HepG2 (cell line): ENCODE data around the gene CCDC88A. TPM values are rescaled to one million over a fixed set of nuclear protein-coding genes. Genes with fewer than 3 reads are reported as not detected.
"Not testable (repeated sequence)": the region's sequence is repeated elsewhere in the genome, so short reads cannot be mapped to it uniquely, and the experiment has no call there.

Experiments used
- ATAC-seq: fragments of 200-7000 bp; cut with Tn5 transposase; 3 replicates; pipeline ENCODE4 v1.9.1; 2020; ENCODE audit warnings: mild to moderate bottlenecking, moderate library complexity
- BruUV-seq: library from RNA; stranded (reverse); fragments of 400-500 nt; replicated peaks from 2 replicates; lab custom pipeline; 2021; lab: Mats Ljungman, UMichigan
- CTCF ChIA-PET: fragments of 300-600 bp; formaldehyde crosslinking; extraction: SDS; loops from one replicate; lab custom pipeline; 2021; ENCODE audit warnings: low total read pairs, inconsistent platforms, low intra/inter-chr PET ratio; lab: Yijun Ruan, JAX
- POLR2A ChIA-PET: fragments of 350-600 bp; sonication (Branson Sonifier 250); formaldehyde crosslinking; loops from one replicate; lab custom pipeline; 2020; ENCODE audit warnings: antibody characterized with exemption, inconsistent platforms; lab: Yijun Ruan, JAX
- DNase-seq: peaks from one replicate; pipeline ENCODE4 v3.0.0-alpha.2; 2015; ENCODE audit warnings: low spot score
- FAIRE-seq: peaks from 3 replicates; lab custom pipeline; 2011; peaks lifted over from hg19 to GRCh38; lab: Jason Lieb, UNC
- H2AFZ ChIP-seq: one replicate; pipeline ENCODE4 v1.6.1; 2011; ENCODE audit warnings: low read length, inconsistent platforms
- H3K27ac ChIP-seq: fragments of 300-600 bp; 3 replicates; pipeline ENCODE4 v1.8.0; 2011; ENCODE audit warnings: mixed run types, mild to moderate bottlenecking, mixed read lengths, low read length, inconsistent platforms; ENCODE audit not compliant: insufficient read depth; ENCODE audit errors: extremely low read length
- H3K27me3 ChIP-seq, 2 experiments: fragments of 200-600 bp in 1 of 2; 2 replicates in 1 of 2; 3 replicates in 1 of 2; pipeline versions ENCODE4 v1.6.0 to v1.8.0; 2011; ENCODE audit warnings: low read length in 2 of 2, mild to moderate bottlenecking in 2 of 2, moderate library complexity in 2 of 2, inconsistent platforms in 1 of 2; ENCODE audit not compliant: insufficient read depth in 2 of 2, control insufficient read depth in 1 of 2
- H3K36me3 ChIP-seq, 2 experiments: fragments of 200-600 bp in 1 of 2; replicated peaks in 1 of 2; 2 replicates in 1 of 2; 3 replicates in 1 of 2; pipeline versions ENCODE4 v1.5.1 to v1.8.0; 2011; ENCODE audit warnings: low read length in 2 of 2, inconsistent platforms in 1 of 2; ENCODE audit not compliant: insufficient read depth in 2 of 2, control insufficient read depth in 1 of 2
- H3K4me1 ChIP-seq: 2 replicates; pipeline ENCODE4 v1.5.1; 2012; ENCODE audit warnings: low read length, inconsistent platforms; ENCODE audit not compliant: insufficient read depth
- H3K4me2 ChIP-seq: 2 replicates; pipeline ENCODE4 v1.6.0; 2011; ENCODE audit warnings: low read depth, low read length, inconsistent platforms
- H3K4me3 ChIP-seq, 3 experiments: fragments of 200-600 bp in 1 of 3; sonication (generic), shearing (Covaris generic) in 1 of 3; replicated peaks in 1 of 3; 2 replicates each; pipeline ENCODE4 v1.5.1; 2011 to 2016; ENCODE audit warnings: low read length in 3 of 3, inconsistent platforms in 2 of 3, low read depth in 2 of 3, mild to moderate bottlenecking in 2 of 3, control low read depth in 1 of 3, mixed read lengths in 1 of 3; ENCODE audit not compliant: insufficient read depth in 1 of 3
- H3K79me2 ChIP-seq: one replicate; pipeline ENCODE4 v1.6.1; 2011; ENCODE audit warnings: low read length, inconsistent platforms; ENCODE audit not compliant: insufficient read depth
- H3K9ac ChIP-seq: 2 replicates; pipeline ENCODE4 v1.6.0; 2011; ENCODE audit warnings: mild to moderate bottlenecking, low read depth, low read length, inconsistent platforms; ENCODE audit not compliant: insufficient read depth
- H3K9me3 ChIP-seq: 2 replicates; pipeline ENCODE4 v1.5.1; 2012; ENCODE audit warnings: mild to moderate bottlenecking, low read length
- H4K20me1 ChIP-seq: 2 replicates; pipeline ENCODE4 v1.6.0; 2011; ENCODE audit warnings: inconsistent platforms, mild to moderate bottlenecking, low read length, moderate library complexity; ENCODE audit not compliant: insufficient read depth
- CBX1 ChIP-seq: IDR thresholded peaks from one replicate; pipeline ENCODE4 v1.6.1; 2016; ENCODE audit warnings: antibody characterized with exemption, low read depth
- FOXA1 ChIP-seq, 2 experiments: fragments of 450-650 bp in 1 of 2; sonication (generic) in 1 of 2; formaldehyde crosslinking in 1 of 2; IDR thresholded peaks; 2 replicates each; pipeline versions ENCODE4 v1.4.0 to v1.6.1; 2016 to 2020; ENCODE audit warnings: missing genetic modification reagents in 1 of 2
- PLRG1 ChIP-seq: fragments of 450-650 bp; conservative IDR thresholded peaks from 2 replicates; pipeline ENCODE4 v1.6.1; 2016
- PRPF4 ChIP-seq: fragments of 200-400 bp; formaldehyde crosslinking; IDR thresholded peaks from 2 replicates; pipeline ENCODE4 v1.6.1; 2016; ENCODE audit warnings: low read length, low read depth; ENCODE audit not compliant: poor library complexity, severe bottlenecking
- ZNF513 ChIP-seq: sonication (generic); formaldehyde crosslinking; conservative IDR thresholded peaks from 2 replicates; pipeline ENCODE4 v1.5.0; 2020; ENCODE audit warnings: missing genetic modification reagents
- WGBS: methylation state at CpG from one replicate; pipeline ENCODE4 v1.1.6; 2017; ENCODE audit warnings: low lambda C conversion rate; 5-methylcytosine and 5-hydroxymethylcytosine counted together
- in situ Hi-C: cut with HindIII; loops from 2 replicates; pipeline ENCODE4 v1.10.0; 2017; ENCODE audit warnings: low pct_unique_long_range_greater_than_20kb; ENCODE audit not compliant: extremely low pct_ligation_motif_present
- intact Hi-C: fragments of 100-400 bp; cut with micrococcal nuclease; formaldehyde crosslinking; loops from one replicate; pipeline ENCODE4 v1.10.0; 2022; ENCODE audit not compliant: unreplicated experiment
- polyA plus RNA-seq, 8 experiments: library from polyadenylated mRNA; depleted of rRNA in 3 of 8; stranded (reverse) in 7 of 8; unstranded in 1 of 8; fragments of >200 nt; fragmentation: Illumina TruSeq in 4 of 8; extraction: Trizol in 4 of 8; gene quantifications; 2 replicates each; pipeline versions ENCODE4 v1.2.1 to v1.2.3, GENCODE V29; 2011 to 2016; ENCODE audit warnings: low read depth in 4 of 8, missing spikeins in 1 of 8, mixed read lengths in 1 of 8; ENCODE audit not compliant: insufficient read depth in 1 of 8
- total RNA-seq, 5 experiments: library from RNA; depleted of rRNA; stranded (reverse); fragments of >200 nt; fragmentation: Illumina TruSeq; extraction: Trizol; gene quantifications; 2 replicates each; pipeline ENCODE4 v1.2.3, GENCODE V29; 2016; ENCODE audit warnings: low read depth in 1 of 5
- TF ChIP-seq, protein P1 (sequence below): sonication (generic); formaldehyde crosslinking; IDR thresholded peaks from 2 replicates; pipeline ENCODE4 v1.4.0; 2020; ENCODE audit warnings: missing genetic modification reagents
- TF ChIP-seq, protein P2 (sequence below): sonication (generic); formaldehyde crosslinking; IDR thresholded peaks from 2 replicates; pipeline ENCODE4 v1.4.0; 2020; ENCODE audit warnings: missing genetic modification reagents

The CCDC88A gene
- total and polyA plus RNA-seq, 2 of the 13 experiments (the other 11 are each of a cell fraction or from before 2014, with no cell fraction given), result 43.2 to 84.1 TPM

- DNase-seq (no peak), ATAC-seq (no peak), FAIRE-seq (no peak)
- Histone ChIP-seq H3K27ac (no peak overlapping the region), H3K4me2 (no peak overlapping the region), H3K36me3 (peaks cover 3 to 19% of the 10 kb centered on the region in 2 experiments), H2AFZ (no peak overlapping the region), H3K4me1 (no peaks in the 10 kb centered on the region), H3K9me3 (no peaks in the 10 kb centered on the region), H3K79me2 (no peaks in the 10 kb centered on the region), H3K27me3 (no peaks in the 10 kb centered on the region), H4K20me1 (no peaks in the 10 kb centered on the region), H3K4me3 (no peak overlapping the region), H3K9ac (no peak overlapping the region)
- TF ChIP-seq PLRG1 (0 out of 2 replicates have a peak, but pooled peaks have one; percentile 73), ZNF513 (CRISPR knock-in tag) (no peak), FOXA1 (IDR thresholded peaks at IDR 0.05) (0 out of 2 replicates have a peak, but pooled peaks have one; percentile 21), FOXA1 (CRISPR knock-in tag; IDR thresholded peaks at IDR 0.05) (no peak), CBX1 (no peak), PRPF4 (no peak)
- TF ChIP-seq, protein P1, sequence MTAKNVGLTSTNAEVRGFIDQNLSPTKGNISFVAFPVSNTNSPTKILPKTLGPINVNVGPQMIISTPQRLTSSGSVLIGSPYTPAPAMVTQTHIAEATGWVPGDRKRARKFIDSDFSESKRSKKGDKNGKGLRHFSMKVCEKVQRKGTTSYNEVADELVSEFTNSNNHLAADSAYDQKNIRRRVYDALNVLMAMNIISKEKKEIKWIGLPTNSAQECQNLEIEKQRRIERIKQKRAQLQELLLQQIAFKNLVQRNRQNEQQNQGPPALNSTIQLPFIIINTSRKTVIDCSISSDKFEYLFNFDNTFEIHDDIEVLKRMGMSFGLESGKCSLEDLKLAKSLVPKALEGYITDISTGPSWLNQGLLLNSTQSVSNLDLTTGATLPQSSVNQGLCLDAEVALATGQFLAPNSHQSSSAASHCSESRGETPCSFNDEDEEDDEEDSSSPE, result no peak
- TF ChIP-seq, protein P2, sequence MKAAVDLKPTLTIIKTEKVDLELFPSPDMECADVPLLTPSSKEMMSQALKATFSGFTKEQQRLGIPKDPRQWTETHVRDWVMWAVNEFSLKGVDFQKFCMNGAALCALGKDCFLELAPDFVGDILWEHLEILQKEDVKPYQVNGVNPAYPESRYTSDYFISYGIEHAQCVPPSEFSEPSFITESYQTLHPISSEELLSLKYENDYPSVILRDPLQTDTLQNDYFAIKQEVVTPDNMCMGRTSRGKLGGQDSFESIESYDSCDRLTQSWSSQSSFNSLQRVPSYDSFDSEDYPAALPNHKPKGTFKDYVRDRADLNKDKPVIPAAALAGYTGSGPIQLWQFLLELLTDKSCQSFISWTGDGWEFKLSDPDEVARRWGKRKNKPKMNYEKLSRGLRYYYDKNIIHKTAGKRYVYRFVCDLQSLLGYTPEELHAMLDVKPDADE (CRISPR knock-in tag), result no peak
- CTCF ChIA-PET, result no interaction called here
- POLR2A ChIA-PET, result no interaction called here
- no TSS peak for BruUV-seq
- in situ Hi-C loops (no loop called here), intact Hi-C loops (no loop called here)
Observed at GRCh38 chr2:55357164-55357563, 62.5 kb downstream of the CCDC88A start.

DNA sequence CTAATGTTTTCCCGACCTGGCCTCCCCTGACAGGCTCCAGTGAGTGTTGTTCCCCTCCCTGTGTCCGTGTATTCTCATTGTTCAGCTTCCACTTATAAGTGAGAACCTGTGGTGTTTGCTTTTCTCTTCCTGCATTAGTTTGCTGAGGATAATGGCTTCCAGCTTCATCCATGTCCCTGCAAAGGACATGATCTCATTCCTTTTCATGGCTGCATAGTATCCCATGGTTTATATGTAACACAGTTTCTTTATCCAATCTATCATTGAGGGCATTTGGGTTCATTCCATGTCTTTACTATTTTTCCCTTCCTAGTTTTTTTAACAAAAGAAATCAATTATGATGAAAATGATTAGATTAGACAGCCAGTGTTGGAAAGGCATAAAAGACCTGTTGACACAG is 63.5 kb downstream of the CCDC88A start:
- BruUV-seq, H3K4me3 ChIP-seq, intact Hi-C loops, POLR2A ChIA-PET, H3K27ac ChIP-seq, H2AFZ ChIP-seq, FAIRE-seq, CTCF ChIA-PET, H3K9me3 ChIP-seq, H3K27me3 ChIP-seq, H4K20me1 ChIP-seq, H3K9ac ChIP-seq, H3K4me2 ChIP-seq, H3K79me2 ChIP-seq, ATAC-seq, in situ Hi-C loops, DNase-seq, H3K4me1 ChIP-seq: not testable (repeated sequence)
- peaks cover 5 to 20% of the 10 kb centered on the region in 2 experiments for H3K36me3 ChIP-seq
- 98% methylated on average over 2 of the region's 2 CpGs for WGBS
